GM23338 (cell line): ENCODE results near the gene TMEM165. TPM values are rescaled to one million over a fixed set of nuclear protein-coding genes. Genes with fewer than 3 reads are reported as not detected.

Source experiments
- ATAC-seq: fragments of 200-7000 bp; cut with Tn5 transposase; 3 replicates; pipeline ENCODE4 v1.9.1; 2020
- DNase-seq: peaks from one replicate; pipeline ENCODE4 v3.0.0-alpha.2; 2015; ENCODE audit warnings: low spot score
- H2AFZ ChIP-seq: fragments of 200-600 bp; sonication (generic); 2 replicates; pipeline ENCODE4 v1.8.0; 2016; ENCODE audit warnings: antibody characterized with exemption, mild to moderate bottlenecking, moderate library complexity
- H3F3A ChIP-seq: fragments of 200-600 bp; sonication (generic); replicated peaks from 2 replicates; pipeline ENCODE4 v1.8.0; 2017; ENCODE audit warnings: antibody characterized with exemption, mixed run types, low read depth
- H3K27ac ChIP-seq: fragments of 200-600 bp; sonication (generic); 2 replicates; pipeline ENCODE4 v1.6.1; 2016; ENCODE audit warnings: low read depth
- H3K27me3 ChIP-seq: fragments of 200-600 bp; sonication (generic); 2 replicates; pipeline ENCODE4 v1.8.0; 2016; ENCODE audit warnings: mild to moderate bottlenecking, mixed run types, moderate library complexity; ENCODE audit not compliant: insufficient read depth
- H3K36me3 ChIP-seq: fragments of 200-600 bp; sonication (generic); 2 replicates; pipeline ENCODE4 v1.8.0; 2016; ENCODE audit warnings: mild to moderate bottlenecking; ENCODE audit not compliant: insufficient read depth
- H3K4me1 ChIP-seq: fragments of 200-600 bp; sonication (generic); 2 replicates; pipeline ENCODE4 v1.8.0; 2016; ENCODE audit warnings: mild to moderate bottlenecking, moderate library complexity; ENCODE audit not compliant: insufficient read depth
- H3K4me2 ChIP-seq: fragments of 200-600 bp; sonication (generic); 2 replicates; pipeline ENCODE4 v1.7.1; 2017; ENCODE audit warnings: mixed run types
- H3K4me3 ChIP-seq: fragments of 200-600 bp; sonication (generic); 2 replicates; pipeline ENCODE4 v1.6.1; 2016; ENCODE audit warnings: mixed run types
- H3K79me2 ChIP-seq: fragments of 200-600 bp; sonication (generic); replicated peaks from 2 replicates; pipeline ENCODE4 v1.8.0; 2017; ENCODE audit warnings: mild to moderate bottlenecking; ENCODE audit not compliant: insufficient read depth
- H3K9me2 ChIP-seq: fragments of 200-600 bp; sonication (generic); 2 replicates; pipeline ENCODE4 v1.8.0; 2017; ENCODE audit not compliant: insufficient read depth
- H4K20me1 ChIP-seq: fragments of 200-600 bp; sonication (generic); replicated peaks from 2 replicates; pipeline ENCODE4 v1.8.0; 2017; ENCODE audit warnings: mild to moderate bottlenecking; ENCODE audit not compliant: insufficient read depth
- H3K27ac Mint-ChIP-seq: 2 replicates; pipeline ENCODE4 v1.8.0; 2020; ENCODE audit warnings: inconsistent platforms, mild to moderate bottlenecking, moderate library complexity, mixed read lengths
- H3K27me3 Mint-ChIP-seq: 3 replicates; pipeline ENCODE4 v1.8.0; 2022; ENCODE audit warnings: low read depth, mild to moderate bottlenecking, moderate library complexity, mixed read lengths, inconsistent platforms; ENCODE audit not compliant: insufficient read depth, poor library complexity
- H3K36me3 Mint-ChIP-seq: 3 replicates; pipeline ENCODE4 v1.8.0; 2021; ENCODE audit warnings: low read depth, mild to moderate bottlenecking, inconsistent platforms, moderate library complexity, mixed read lengths
- H3K4me1 Mint-ChIP-seq: 3 replicates; pipeline ENCODE4 v1.8.0; 2020; ENCODE audit warnings: mild to moderate bottlenecking, inconsistent platforms, mixed read lengths
- H3K4me3 Mint-ChIP-seq: 3 replicates; pipeline ENCODE4 v1.8.0; 2021; ENCODE audit warnings: moderate library complexity, mild to moderate bottlenecking, inconsistent platforms, mixed read lengths
- H3K9me3 Mint-ChIP-seq: 3 replicates; pipeline ENCODE4 v1.8.0; 2020; ENCODE audit warnings: moderate library complexity, mild to moderate bottlenecking, inconsistent platforms, mixed read lengths
- CREB1 ChIP-seq: fragments of 250-450 bp; sonication (Bioruptor Pico); IDR thresholded peaks from 2 replicates; pipeline ENCODE4 v1.5.0; 2020; ENCODE audit warnings: low read depth, mild to moderate bottlenecking, moderate library complexity
- EZH2 ChIP-seq: fragments of 200-600 bp; sonication (generic); IDR thresholded peaks from one replicate; pipeline ENCODE4 v1.8.0; 2017; ENCODE audit warnings: antibody characterized with exemption, mild to moderate bottlenecking, low read depth; ENCODE audit not compliant: unreplicated experiment
- EZH2phosphoT487 ChIP-seq: fragments of 200-600 bp; sonication (generic); IDR thresholded peaks from one replicate; pipeline ENCODE4 v1.8.1; 2018; ENCODE audit warnings: antibody characterized with exemption; ENCODE audit not compliant: unreplicated experiment
- JUNB ChIP-seq: IDR thresholded peaks from one replicate; pipeline ENCODE4 v1.6.1; 2016; ENCODE audit warnings: antibody characterized with exemption; ENCODE audit not compliant: unreplicated experiment
- NANOG ChIP-seq: IDR thresholded peaks from 2 replicates; pipeline ENCODE4 v1.6.1; 2016; ENCODE audit warnings: antibody characterized with exemption, borderline replicate concordance
- POLR2AphosphoS5 ChIP-seq: IDR thresholded peaks from 2 replicates; pipeline ENCODE4 v1.6.1; 2016; ENCODE audit warnings: antibody characterized with exemption, low read depth
- STAT1 ChIP-seq: IDR thresholded peaks from one replicate; pipeline ENCODE4 v1.6.1; 2016; ENCODE audit warnings: antibody characterized with exemption; ENCODE audit not compliant: unreplicated experiment
- ZNF114 ChIP-seq: fragments of 250-450 bp; sonication (Bioruptor Pico); IDR thresholded peaks from 2 replicates; pipeline ENCODE4 v1.5.0; 2020; ENCODE audit warnings: mild to moderate bottlenecking, moderate library complexity
- ZNF331 ChIP-seq: fragments of 250-450 bp; sonication (Bioruptor Pico); IDR thresholded peaks from 2 replicates; pipeline ENCODE4 v1.5.0; 2020; ENCODE audit warnings: low read depth, mild to moderate bottlenecking, moderate library complexity
- polyA plus RNA-seq: library from polyadenylated mRNA; unstranded; fragments of >200 nt; fragmentation: Nextera tagmentation; extraction: Ambion mirVana; gene quantifications from 2 replicates; pipeline ENCODE4 v1.2.1, GENCODE V29; 2016
- total RNA-seq: library from RNA; depleted of rRNA; stranded (reverse); fragments of >200 nt; shearing (Covaris generic); gene quantifications from 2 replicates; pipeline ENCODE4 v1.2.3, GENCODE V29; 2014
- TF ChIP-seq, protein P1 (sequence below): IDR thresholded peaks from 2 replicates; pipeline ENCODE4 v1.6.1; 2016; ENCODE audit warnings: antibody characterized with exemption
- TF ChIP-seq, protein P2 (sequence below), 2 experiments: fragments of 200-600 bp in 1 of 2; sonication (generic) in 1 of 2; conservative IDR thresholded peaks; 2 replicates each; pipeline versions ENCODE4 v1.5.1 to v1.6.1; 2016 to 2017; ENCODE audit warnings: antibody characterized with exemption in 2 of 2, low read depth in 2 of 2, mild to moderate bottlenecking in 2 of 2, moderate library complexity in 1 of 2
- TF ChIP-seq, protein P3 (sequence below): IDR thresholded peaks from one replicate; pipeline ENCODE4 v1.6.1; 2018; ENCODE audit warnings: antibody characterized with exemption; ENCODE audit not compliant: unreplicated experiment
- TF ChIP-seq, protein P4 (sequence below): fragments of 250-450 bp; sonication (Bioruptor Pico); IDR thresholded peaks from 2 replicates; pipeline ENCODE4 v1.5.0; 2020; ENCODE audit warnings: mild to moderate bottlenecking, moderate library complexity

TMEM165 gene
- total and polyA plus RNA-seq, 2 experiments from 2014 or later = 125 to 171 TPM

DNA sequence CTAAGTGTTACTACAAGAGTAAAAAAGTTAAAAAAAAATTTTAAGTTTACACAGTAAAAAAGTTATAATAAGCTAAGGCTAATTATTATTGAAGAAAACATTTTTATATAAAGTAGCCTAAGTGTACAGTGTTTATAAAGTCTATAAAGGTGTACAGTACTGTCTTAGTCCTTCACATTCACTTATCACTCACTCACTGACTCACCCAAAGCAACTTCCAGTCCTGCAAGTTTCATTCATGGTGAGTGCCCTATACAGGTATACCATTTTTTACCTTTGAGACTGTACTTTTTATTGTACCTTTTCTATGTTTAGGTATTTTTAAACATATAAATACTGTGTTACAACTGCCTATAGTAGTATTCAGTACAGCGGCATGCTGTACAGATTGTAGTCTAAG, 74.2 kb downstream of the TMEM165 start:
- no peak overlapping the region for H3K4me3 ChIP-seq
- Mint-ChIP-seq H3K36me3 (peaks cover 30% of the 10 kb centered on the region), H3K4me1 (peaks cover 8% of the 10 kb centered on the region)

More for the DNA sequence above, 74.2 kb downstream of the TMEM165 start:
- Histone ChIP-seq H2AFZ (no peak overlapping the region), H3K4me1 (peaks cover 16% of the 10 kb centered on the region), H3K4me2 (no peak overlapping the region), H3K36me3 (peaks cover 23% of the 10 kb centered on the region), H3F3A (no peaks in the 10 kb centered on the region), H3K79me2 (no peaks in the 10 kb centered on the region), H3K27ac (no peak overlapping the region), H4K20me1 (no peaks in the 10 kb centered on the region), H3K27me3 (no peaks in the 10 kb centered on the region), H3K9me2 (no peaks in the 10 kb centered on the region)
- H3K9me3 Mint-ChIP-seq = peaks cover 7% of the 10 kb centered on the region; the same call in 2 of the 3 replicates
- ATAC-seq = no peak
- no peak overlapping the region for H3K27ac Mint-ChIP-seq
- TF ChIP-seq, protein P1, sequence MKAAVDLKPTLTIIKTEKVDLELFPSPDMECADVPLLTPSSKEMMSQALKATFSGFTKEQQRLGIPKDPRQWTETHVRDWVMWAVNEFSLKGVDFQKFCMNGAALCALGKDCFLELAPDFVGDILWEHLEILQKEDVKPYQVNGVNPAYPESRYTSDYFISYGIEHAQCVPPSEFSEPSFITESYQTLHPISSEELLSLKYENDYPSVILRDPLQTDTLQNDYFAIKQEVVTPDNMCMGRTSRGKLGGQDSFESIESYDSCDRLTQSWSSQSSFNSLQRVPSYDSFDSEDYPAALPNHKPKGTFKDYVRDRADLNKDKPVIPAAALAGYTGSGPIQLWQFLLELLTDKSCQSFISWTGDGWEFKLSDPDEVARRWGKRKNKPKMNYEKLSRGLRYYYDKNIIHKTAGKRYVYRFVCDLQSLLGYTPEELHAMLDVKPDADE = no peak
- TF ChIP-seq STAT1 (no peak), NANOG (no peak), JUNB (no peak), POLR2AphosphoS5 (no peak), EZH2phosphoT487 (no peak), CREB1 (CRISPR knock-in tag) (no peak), ZNF331 (CRISPR knock-in tag) (no peak), EZH2 (no peak), ZNF114 (CRISPR knock-in tag) (no peak)
- TF ChIP-seq, protein P2, sequence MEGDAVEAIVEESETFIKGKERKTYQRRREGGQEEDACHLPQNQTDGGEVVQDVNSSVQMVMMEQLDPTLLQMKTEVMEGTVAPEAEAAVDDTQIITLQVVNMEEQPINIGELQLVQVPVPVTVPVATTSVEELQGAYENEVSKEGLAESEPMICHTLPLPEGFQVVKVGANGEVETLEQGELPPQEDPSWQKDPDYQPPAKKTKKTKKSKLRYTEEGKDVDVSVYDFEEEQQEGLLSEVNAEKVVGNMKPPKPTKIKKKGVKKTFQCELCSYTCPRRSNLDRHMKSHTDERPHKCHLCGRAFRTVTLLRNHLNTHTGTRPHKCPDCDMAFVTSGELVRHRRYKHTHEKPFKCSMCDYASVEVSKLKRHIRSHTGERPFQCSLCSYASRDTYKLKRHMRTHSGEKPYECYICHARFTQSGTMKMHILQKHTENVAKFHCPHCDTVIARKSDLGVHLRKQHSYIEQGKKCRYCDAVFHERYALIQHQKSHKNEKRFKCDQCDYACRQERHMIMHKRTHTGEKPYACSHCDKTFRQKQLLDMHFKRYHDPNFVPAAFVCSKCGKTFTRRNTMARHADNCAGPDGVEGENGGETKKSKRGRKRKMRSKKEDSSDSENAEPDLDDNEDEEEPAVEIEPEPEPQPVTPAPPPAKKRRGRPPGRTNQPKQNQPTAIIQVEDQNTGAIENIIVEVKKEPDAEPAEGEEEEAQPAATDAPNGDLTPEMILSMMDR (conservative IDR thresholded peaks at IDR 0.05; ENCODE audit: low read depth in 2 of 2) = no peak
- TF ChIP-seq, protein P3, sequence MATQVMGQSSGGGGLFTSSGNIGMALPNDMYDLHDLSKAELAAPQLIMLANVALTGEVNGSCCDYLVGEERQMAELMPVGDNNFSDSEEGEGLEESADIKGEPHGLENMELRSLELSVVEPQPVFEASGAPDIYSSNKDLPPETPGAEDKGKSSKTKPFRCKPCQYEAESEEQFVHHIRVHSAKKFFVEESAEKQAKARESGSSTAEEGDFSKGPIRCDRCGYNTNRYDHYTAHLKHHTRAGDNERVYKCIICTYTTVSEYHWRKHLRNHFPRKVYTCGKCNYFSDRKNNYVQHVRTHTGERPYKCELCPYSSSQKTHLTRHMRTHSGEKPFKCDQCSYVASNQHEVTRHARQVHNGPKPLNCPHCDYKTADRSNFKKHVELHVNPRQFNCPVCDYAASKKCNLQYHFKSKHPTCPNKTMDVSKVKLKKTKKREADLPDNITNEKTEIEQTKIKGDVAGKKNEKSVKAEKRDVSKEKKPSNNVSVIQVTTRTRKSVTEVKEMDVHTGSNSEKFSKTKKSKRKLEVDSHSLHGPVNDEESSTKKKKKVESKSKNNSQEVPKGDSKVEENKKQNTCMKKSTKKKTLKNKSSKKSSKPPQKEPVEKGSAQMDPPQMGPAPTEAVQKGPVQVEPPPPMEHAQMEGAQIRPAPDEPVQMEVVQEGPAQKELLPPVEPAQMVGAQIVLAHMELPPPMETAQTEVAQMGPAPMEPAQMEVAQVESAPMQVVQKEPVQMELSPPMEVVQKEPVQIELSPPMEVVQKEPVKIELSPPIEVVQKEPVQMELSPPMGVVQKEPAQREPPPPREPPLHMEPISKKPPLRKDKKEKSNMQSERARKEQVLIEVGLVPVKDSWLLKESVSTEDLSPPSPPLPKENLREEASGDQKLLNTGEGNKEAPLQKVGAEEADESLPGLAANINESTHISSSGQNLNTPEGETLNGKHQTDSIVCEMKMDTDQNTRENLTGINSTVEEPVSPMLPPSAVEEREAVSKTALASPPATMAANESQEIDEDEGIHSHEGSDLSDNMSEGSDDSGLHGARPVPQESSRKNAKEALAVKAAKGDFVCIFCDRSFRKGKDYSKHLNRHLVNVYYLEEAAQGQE = no peak
- TF ChIP-seq, protein P4, sequence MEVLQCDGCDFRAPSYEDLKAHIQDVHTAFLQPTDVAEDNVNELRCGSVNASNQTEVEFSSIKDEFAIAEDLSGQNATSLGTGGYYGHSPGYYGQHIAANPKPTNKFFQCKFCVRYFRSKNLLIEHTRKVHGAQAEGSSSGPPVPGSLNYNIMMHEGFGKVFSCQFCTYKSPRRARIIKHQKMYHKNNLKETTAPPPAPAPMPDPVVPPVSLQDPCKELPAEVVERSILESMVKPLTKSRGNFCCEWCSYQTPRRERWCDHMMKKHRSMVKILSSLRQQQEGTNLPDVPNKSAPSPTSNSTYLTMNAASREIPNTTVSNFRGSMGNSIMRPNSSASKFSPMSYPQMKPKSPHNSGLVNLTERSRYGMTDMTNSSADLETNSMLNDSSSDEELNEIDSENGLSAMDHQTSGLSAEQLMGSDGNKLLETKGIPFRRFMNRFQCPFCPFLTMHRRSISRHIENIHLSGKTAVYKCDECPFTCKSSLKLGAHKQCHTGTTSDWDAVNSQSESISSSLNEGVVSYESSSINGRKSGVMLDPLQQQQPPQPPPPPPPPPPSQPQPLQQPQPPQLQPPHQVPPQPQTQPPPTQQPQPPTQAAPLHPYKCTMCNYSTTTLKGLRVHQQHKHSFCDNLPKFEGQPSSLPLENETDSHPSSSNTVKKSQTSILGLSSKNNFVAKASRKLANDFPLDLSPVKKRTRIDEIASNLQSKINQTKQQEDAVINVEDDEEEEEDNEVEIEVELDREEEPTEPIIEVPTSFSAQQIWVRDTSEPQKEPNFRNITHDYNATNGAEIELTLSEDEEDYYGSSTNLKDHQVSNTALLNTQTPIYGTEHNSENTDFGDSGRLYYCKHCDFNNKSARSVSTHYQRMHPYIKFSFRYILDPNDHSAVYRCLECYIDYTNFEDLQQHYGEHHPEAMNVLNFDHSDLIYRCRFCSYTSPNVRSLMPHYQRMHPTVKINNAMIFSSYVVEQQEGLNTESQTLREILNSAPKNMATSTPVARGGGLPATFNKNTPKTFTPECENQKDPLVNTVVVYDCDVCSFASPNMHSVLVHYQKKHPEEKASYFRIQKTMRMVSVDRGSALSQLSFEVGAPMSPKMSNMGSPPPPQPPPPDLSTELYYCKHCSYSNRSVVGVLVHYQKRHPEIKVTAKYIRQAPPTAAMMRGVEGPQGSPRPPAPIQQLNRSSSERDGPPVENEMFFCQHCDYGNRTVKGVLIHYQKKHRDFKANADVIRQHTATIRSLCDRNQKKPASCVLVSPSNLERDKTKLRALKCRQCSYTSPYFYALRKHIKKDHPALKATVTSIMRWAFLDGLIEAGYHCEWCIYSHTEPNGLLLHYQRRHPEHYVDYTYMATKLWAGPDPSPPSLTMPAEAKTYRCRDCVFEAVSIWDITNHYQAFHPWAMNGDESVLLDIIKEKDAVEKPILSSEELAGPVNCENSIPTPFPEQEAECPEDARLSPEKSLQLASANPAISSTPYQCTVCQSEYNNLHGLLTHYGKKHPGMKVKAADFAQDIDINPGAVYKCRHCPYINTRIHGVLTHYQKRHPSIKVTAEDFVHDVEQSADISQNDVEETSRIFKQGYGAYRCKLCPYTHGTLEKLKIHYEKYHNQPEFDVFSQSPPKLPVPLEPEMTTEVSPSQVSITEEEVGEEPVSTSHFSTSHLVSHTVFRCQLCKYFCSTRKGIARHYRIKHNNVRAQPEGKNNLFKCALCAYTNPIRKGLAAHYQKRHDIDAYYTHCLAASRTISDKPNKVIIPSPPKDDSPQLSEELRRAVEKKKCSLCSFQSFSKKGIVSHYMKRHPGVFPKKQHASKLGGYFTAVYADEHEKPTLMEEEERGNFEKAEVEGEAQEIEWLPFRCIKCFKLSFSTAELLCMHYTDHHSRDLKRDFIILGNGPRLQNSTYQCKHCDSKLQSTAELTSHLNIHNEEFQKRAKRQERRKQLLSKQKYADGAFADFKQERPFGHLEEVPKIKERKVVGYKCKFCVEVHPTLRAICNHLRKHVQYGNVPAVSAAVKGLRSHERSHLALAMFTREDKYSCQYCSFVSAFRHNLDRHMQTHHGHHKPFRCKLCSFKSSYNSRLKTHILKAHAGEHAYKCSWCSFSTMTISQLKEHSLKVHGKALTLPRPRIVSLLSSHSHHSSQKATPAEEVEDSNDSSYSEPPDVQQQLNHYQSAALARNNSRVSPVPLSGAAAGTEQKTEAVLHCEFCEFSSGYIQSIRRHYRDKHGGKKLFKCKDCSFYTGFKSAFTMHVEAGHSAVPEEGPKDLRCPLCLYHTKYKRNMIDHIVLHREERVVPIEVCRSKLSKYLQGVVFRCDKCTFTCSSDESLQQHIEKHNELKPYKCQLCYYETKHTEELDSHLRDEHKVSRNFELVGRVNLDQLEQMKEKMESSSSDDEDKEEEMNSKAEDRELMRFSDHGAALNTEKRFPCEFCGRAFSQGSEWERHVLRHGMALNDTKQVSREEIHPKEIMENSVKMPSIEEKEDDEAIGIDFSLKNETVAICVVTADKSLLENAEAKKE (CRISPR knock-in tag) = no peak
- no peak for DNase-seq
- no peaks in the 10 kb centered on the region for H3K27me3 Mint-ChIP-seq
- H3K4me3 Mint-ChIP-seq = no peak overlapping the region
